GM12875 (cell line): ENCODE results near the gene RSRC1.

Experiments used
- H3K4me3 ChIP-seq: one replicate; pipeline ENCODE4 v1.5.1; 2011; ENCODE audit warnings: low read depth, low read length, control low read depth
- CTCF ChIP-seq: IDR thresholded peaks from 2 replicates; pipeline ENCODE4 v1.5.1; 2011; ENCODE audit warnings: low read depth, mild to moderate bottlenecking, control low read depth, inconsistent platforms, low read length, moderate library complexity, borderline replicate concordance; ENCODE audit not compliant: insufficient read depth

The RSRC1 gene

GRCh38 chr3:158095111-158095813 lies 14.6 kb upstream of the RSRC1 start:
- peak overlapping the region; percentile 59 for H3K4me3 ChIP-seq
- TF ChIP-seq CTCF: no peak

GRCh38 chr3:158095814-158096704 lies 13.8 kb upstream of the RSRC1 start:
- no peak for TF ChIP-seq CTCF
- H3K4me3 ChIP-seq: no peak overlapping the region

- peak overlapping the region; percentile 73 for H3K4me3 ChIP-seq
- no peak for TF ChIP-seq CTCF
These were observed 12.8 kb upstream of the RSRC1 start for GRCh38 chr3:158097081-158097592.

GRCh38 chr3:158097593-158098308 lies 12.1 kb upstream of the RSRC1 start:
- H3K4me3 ChIP-seq: peak overlapping the region; percentile 73
- no peak for TF ChIP-seq CTCF

GRCh38 chr3:158098309-158098639 lies 11.6 kb upstream of the RSRC1 start:
- H3K4me3 ChIP-seq: peak overlapping the region; percentile 73

More at GRCh38 chr3:158098309-158098639, 11.6 kb upstream of the RSRC1 start:
- no peak for TF ChIP-seq CTCF
